Panc1 (cell line): Measurements from ENCODE around the gene ARHGAP6. TPM values are rescaled to one million over a fixed set of nuclear protein-coding genes. Genes with fewer than 3 reads are reported as not detected.

Source experiments
- ATAC-seq: fragments of 200-7000 bp; cut with Tn5 transposase; 2 replicates; pipeline ENCODE4 v1.9.1; 2020; ENCODE audit warnings: mild to moderate bottlenecking, moderate library complexity
- BruUV-seq: library from RNA; stranded (reverse); fragments of 400-500 nt; replicated peaks from 2 replicates; lab custom pipeline; 2021; lab: Mats Ljungman, UMichigan
- CTCF ChIA-PET: fragments of 300-600 bp; sonication (Branson Sonifier 250); formaldehyde crosslinking; loops from one replicate; lab custom pipeline; 2022; ENCODE audit warnings: antibody characterized with exemption; lab: Charles Lee
- POLR2A ChIA-PET: fragments of 300-600 bp; sonication (Branson Sonifier 250); formaldehyde crosslinking; loops from one replicate; lab custom pipeline; 2022; ENCODE audit warnings: antibody characterized with exemption; lab: Charles Lee
- DNase-seq: peaks from one replicate; pipeline ENCODE4 v3.0.0-alpha.2; 2010; ENCODE audit warnings: low read depth, low spot score
- H3K27ac ChIP-seq: 2 replicates; pipeline ENCODE4 v1.5.1; 2011; ENCODE audit warnings: mild to moderate bottlenecking, low read length, inconsistent platforms
- H3K27me3 ChIP-seq: fragments of 200-500 bp; sonication (Bioruptor generic); 2 replicates; pipeline ENCODE4 v1.6.0; 2014; ENCODE audit warnings: low read length, inconsistent platforms; ENCODE audit not compliant: control insufficient read depth, insufficient read depth
- H3K36me3 ChIP-seq: fragments of 200-500 bp; sonication (Bioruptor generic); 2 replicates; pipeline ENCODE4 v1.5.1; 2014; ENCODE audit warnings: inconsistent platforms, mild to moderate bottlenecking, low read length, moderate library complexity; ENCODE audit not compliant: control insufficient read depth, insufficient read depth
- H3K4me1 ChIP-seq: 2 replicates; pipeline ENCODE4 v1.5.1; 2011; ENCODE audit warnings: inconsistent platforms, mild to moderate bottlenecking, low read length, moderate library complexity; ENCODE audit not compliant: control insufficient read depth, insufficient read depth
- H3K4me3 ChIP-seq, 2 experiments: 2 replicates each; pipeline ENCODE4 v1.5.1; 2011 to 2012; ENCODE audit warnings: low read depth in 2 of 2, low read length in 2 of 2, mild to moderate bottlenecking in 2 of 2, inconsistent platforms in 1 of 2, moderate library complexity in 1 of 2
- H3K9me3 ChIP-seq: fragments of 200-500 bp; sonication (Bioruptor generic); 2 replicates; pipeline ENCODE4 v1.5.1; 2014; ENCODE audit warnings: low read depth, mild to moderate bottlenecking, inconsistent platforms, low read length, moderate library complexity; ENCODE audit not compliant: control insufficient read depth, insufficient read depth
- POLR2AphosphoS5 ChIP-seq: IDR thresholded peaks from 2 replicates; pipeline ENCODE4 v1.6.1; 2012; ENCODE audit warnings: mild to moderate bottlenecking, low read depth, low read length, moderate library complexity
- SIN3A ChIP-seq: IDR thresholded peaks from 2 replicates; pipeline ENCODE4 v1.6.1; 2012; ENCODE audit warnings: low read depth, mild to moderate bottlenecking, low read length, moderate library complexity, borderline replicate concordance; ENCODE audit not compliant: insufficient read depth
- TCF7L2 ChIP-seq: IDR thresholded peaks from 2 replicates; pipeline ENCODE4 v1.6.1; 2011; ENCODE audit warnings: mild to moderate bottlenecking, low read depth, low read length, inconsistent platforms
- in situ Hi-C: cut with HindIII; loops from 2 replicates; pipeline ENCODE4 v1.10.0; 2016; ENCODE audit warnings: low sequenced_read_pairs, low pct_unique_long_range_greater_than_20kb
- intact Hi-C: fragments of 100-400 bp; cut with micrococcal nuclease; formaldehyde crosslinking; loops from one replicate; pipeline ENCODE4 v1.10.0; 2022; ENCODE audit not compliant: unreplicated experiment
- total RNA-seq: library from RNA; stranded (reverse); gene quantifications from one replicate; pipeline ENCODE4 v1.2.1, GENCODE V29; 2021; ENCODE audit not compliant: unreplicated experiment
- TF ChIP-seq, protein P1 (sequence below), 2 experiments: IDR thresholded peaks; 2 replicates each; pipeline ENCODE4 v1.6.1; 2011 to 2012; ENCODE audit warnings: low read depth in 2 of 2, control low read depth in 1 of 2, low read length in 1 of 2, mild to moderate bottlenecking in 1 of 2, moderate library complexity in 1 of 2; ENCODE audit not compliant: insufficient read depth in 1 of 2
- TF ChIP-seq, protein P2 (sequence below): fragments of 450-650 bp; IDR thresholded peaks from 2 replicates; pipeline ENCODE4 v1.5.1; 2017; ENCODE audit warnings: mild to moderate bottlenecking

ARHGAP6 gene
- total RNA-seq, 1 experiment from 2014 or later: 0.13 TPM

DNA sequence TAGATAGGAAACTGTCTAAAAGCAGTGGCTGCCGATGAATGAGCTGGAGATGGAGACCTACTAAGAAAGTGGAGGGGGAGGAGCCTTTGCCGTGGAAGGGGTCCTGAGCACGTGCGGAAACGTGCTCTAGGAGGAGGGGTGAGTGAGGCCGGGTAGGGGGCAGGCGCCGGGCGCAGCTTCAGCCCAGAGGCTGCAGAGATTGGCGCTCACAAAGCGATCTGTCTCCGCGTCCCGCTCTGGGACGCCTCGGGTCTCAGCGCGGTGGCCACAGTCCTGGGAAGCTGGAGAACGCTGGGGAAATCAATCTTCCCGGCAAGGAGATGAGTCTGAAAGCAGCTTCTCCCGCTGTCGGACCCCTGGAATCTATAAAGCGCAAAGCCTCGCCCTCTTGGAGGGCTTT lies 444 bp upstream of the ARHGAP6 start:
- DNase-seq (no peak), ATAC-seq (no peak)
- ChIA-PET CTCF (interaction anchor here (0.7 kb wide), 1 partner anchor 1397 kb away, joined by 3 read pairs; no protein-coding TSS in a partner anchor), POLR2A (no interaction called here)
- H3K27me3 ChIP-seq: no peaks in the 10 kb centered on the region
- H3K27ac ChIP-seq: no peak overlapping the region
- 0 out of 4 replicates have a peak overlapping the region, but pooled peaks of 1 of the 2 experiments have one; percentile 14 for H3K4me3 ChIP-seq
- H3K36me3 ChIP-seq: no peaks in the 10 kb centered on the region
- H3K9me3 ChIP-seq: no peaks in the 10 kb centered on the region
- TF ChIP-seq SIN3A (no peak), TCF7L2 (no peak), POLR2AphosphoS5 (no peak)
- TF ChIP-seq, protein P1, sequence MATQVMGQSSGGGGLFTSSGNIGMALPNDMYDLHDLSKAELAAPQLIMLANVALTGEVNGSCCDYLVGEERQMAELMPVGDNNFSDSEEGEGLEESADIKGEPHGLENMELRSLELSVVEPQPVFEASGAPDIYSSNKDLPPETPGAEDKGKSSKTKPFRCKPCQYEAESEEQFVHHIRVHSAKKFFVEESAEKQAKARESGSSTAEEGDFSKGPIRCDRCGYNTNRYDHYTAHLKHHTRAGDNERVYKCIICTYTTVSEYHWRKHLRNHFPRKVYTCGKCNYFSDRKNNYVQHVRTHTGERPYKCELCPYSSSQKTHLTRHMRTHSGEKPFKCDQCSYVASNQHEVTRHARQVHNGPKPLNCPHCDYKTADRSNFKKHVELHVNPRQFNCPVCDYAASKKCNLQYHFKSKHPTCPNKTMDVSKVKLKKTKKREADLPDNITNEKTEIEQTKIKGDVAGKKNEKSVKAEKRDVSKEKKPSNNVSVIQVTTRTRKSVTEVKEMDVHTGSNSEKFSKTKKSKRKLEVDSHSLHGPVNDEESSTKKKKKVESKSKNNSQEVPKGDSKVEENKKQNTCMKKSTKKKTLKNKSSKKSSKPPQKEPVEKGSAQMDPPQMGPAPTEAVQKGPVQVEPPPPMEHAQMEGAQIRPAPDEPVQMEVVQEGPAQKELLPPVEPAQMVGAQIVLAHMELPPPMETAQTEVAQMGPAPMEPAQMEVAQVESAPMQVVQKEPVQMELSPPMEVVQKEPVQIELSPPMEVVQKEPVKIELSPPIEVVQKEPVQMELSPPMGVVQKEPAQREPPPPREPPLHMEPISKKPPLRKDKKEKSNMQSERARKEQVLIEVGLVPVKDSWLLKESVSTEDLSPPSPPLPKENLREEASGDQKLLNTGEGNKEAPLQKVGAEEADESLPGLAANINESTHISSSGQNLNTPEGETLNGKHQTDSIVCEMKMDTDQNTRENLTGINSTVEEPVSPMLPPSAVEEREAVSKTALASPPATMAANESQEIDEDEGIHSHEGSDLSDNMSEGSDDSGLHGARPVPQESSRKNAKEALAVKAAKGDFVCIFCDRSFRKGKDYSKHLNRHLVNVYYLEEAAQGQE (IDR thresholded peaks at IDR 0.05; ENCODE audit: insufficient read depth in 1 of 2, low read depth in 2 of 2, low read length in 1 of 2): no peak
- TF ChIP-seq, protein P2, sequence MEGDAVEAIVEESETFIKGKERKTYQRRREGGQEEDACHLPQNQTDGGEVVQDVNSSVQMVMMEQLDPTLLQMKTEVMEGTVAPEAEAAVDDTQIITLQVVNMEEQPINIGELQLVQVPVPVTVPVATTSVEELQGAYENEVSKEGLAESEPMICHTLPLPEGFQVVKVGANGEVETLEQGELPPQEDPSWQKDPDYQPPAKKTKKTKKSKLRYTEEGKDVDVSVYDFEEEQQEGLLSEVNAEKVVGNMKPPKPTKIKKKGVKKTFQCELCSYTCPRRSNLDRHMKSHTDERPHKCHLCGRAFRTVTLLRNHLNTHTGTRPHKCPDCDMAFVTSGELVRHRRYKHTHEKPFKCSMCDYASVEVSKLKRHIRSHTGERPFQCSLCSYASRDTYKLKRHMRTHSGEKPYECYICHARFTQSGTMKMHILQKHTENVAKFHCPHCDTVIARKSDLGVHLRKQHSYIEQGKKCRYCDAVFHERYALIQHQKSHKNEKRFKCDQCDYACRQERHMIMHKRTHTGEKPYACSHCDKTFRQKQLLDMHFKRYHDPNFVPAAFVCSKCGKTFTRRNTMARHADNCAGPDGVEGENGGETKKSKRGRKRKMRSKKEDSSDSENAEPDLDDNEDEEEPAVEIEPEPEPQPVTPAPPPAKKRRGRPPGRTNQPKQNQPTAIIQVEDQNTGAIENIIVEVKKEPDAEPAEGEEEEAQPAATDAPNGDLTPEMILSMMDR: no peak
- intact Hi-C loops: no loop called here
- in situ Hi-C loops: no loop called here
- H3K4me1 ChIP-seq: no peaks in the 10 kb centered on the region
- no TSS peak for BruUV-seq

GRCh38 chrX:11664211-11665167 lies 1.2 kb downstream of the ARHGAP6 start:
- TF ChIP-seq, protein P1 (IDR thresholded peaks at IDR 0.05; ENCODE audit: insufficient read depth in 1 of 2, low read depth in 2 of 2, low read length in 1 of 2): no peak
- TF ChIP-seq SIN3A (no peak), POLR2AphosphoS5 (no peak), TCF7L2 (no peak)
- TF ChIP-seq, protein P2: no peak
- 0 out of 2 replicates have a peak, but pooled peaks have one; percentile 17 for ATAC-seq
- Histone ChIP-seq H3K9me3 (no peaks in the 10 kb centered on the region), H3K4me3 (peak overlapping the region in 1 of 2 experiments; percentile 22; a peak in 2 of 4 replicates), H3K36me3 (no peaks in the 10 kb centered on the region), H3K27ac (no peak overlapping the region), H3K4me1 (no peaks in the 10 kb centered on the region), H3K27me3 (no peaks in the 10 kb centered on the region)
- in situ Hi-C loops: no loop called here
- ChIA-PET CTCF (no interaction called here), POLR2A (no interaction called here)
- intact Hi-C loops: no loop called here
- BruUV-seq: no TSS peak
- DNase-seq: no peak
